ENCODE measurements around the gene TMEM25. TPM values are rescaled to one million over a fixed set of nuclear protein-coding genes. Genes with fewer than 3 reads are reported as not detected.

TMEM25 gene
- total RNA-seq, 1 experiment from 2014 or later: 24.5 TPM

- Histone ChIP-seq H3K9me3 (ENCODE audit: control insufficient read depth, low read depth, low read length) (no peaks in the 10 kb centered on the region), H2AFZ (ENCODE audit: low read length) (no peak within 1 kb of the TSS), H2BK12ac (ENCODE audit: insufficient read length, low read depth, low read length) (no peak within 1 kb of the TSS), H3K56ac (ENCODE audit: insufficient read length, low read depth, low read length) (no peak within 1 kb of the TSS), H3K23me2 (ENCODE audit: insufficient read length, low read depth, low read length, poor library complexity, severe bottlenecking) (peaks cover 10% of the 10 kb centered on the region), H4K20me1 (ENCODE audit: control insufficient read depth, insufficient read depth, insufficient read length) (no peaks in the 10 kb centered on the region), H4K8ac (replicated peaks; ENCODE audit: insufficient read length, low read depth, low read length) (no peak within 1 kb of the TSS), H3K14ac (ENCODE audit: insufficient read depth, low read length) (no peak within 1 kb of the TSS), H3K79me2 (ENCODE audit: insufficient read depth, low read length) (no peaks in the 10 kb centered on the region), H3K18ac (ENCODE audit: insufficient read length, low read depth, low read length) (no peak within 1 kb of the TSS), H4K5ac (ENCODE audit: insufficient read length, low read depth, low read length) (no peak within 1 kb of the TSS), H3K4ac (ENCODE audit: low read depth, low read length) (no peak within 1 kb of the TSS), H3K9ac (ENCODE audit: extremely low read depth, insufficient read length, low read length) (no peak within 1 kb of the TSS), H3K4me1 (ENCODE audit: insufficient read depth, low read length) (no peaks in the 10 kb centered on the region; the same call in 1 of the 2 replicates), H3K27ac (ENCODE audit: insufficient read length, low read depth, low read length) (no peak within 1 kb of the TSS), H2BK5ac (ENCODE audit: insufficient read length, low read length) (no peak within 1 kb of the TSS), H2BK120ac (ENCODE audit: low read depth, low read length, poor library complexity, severe bottlenecking) (no peak within 1 kb of the TSS), H3K23ac (ENCODE audit: insufficient read length, low read depth, low read length) (no peak within 1 kb of the TSS), H3T11ph (ENCODE audit: low read length) (no peak within 1 kb of the TSS), H2AK5ac (ENCODE audit: insufficient read length, low read length) (no peak within 1 kb of the TSS), H3K27me3 (ENCODE audit: insufficient read depth, low read length) (no peaks in the 10 kb centered on the region), H2BK15ac (ENCODE audit: low read depth, low read length) (no peak within 1 kb of the TSS), H3K4me2 (ENCODE audit: insufficient read depth, insufficient read length, low read length) (no peak within 1 kb of the TSS), H4K91ac (ENCODE audit: insufficient read length, low read depth, low read length) (no peak within 1 kb of the TSS), H3K79me1 (ENCODE audit: insufficient read depth, low read depth, low read length, poor library complexity, severe bottlenecking) (no peaks in the 10 kb centered on the region), H2BK20ac (ENCODE audit: low read depth, low read length, poor library complexity, severe bottlenecking) (no peak within 1 kb of the TSS)
- H3K9me3 Mint-ChIP-seq: no peaks in the 10 kb centered on the region
- H3K27me3 Mint-ChIP-seq (ENCODE audit: low read depth): peaks cover 5% of the 10 kb centered on the region; the same call in 1 of the 2 replicates
- peaks cover 8 to 32% (median 26%) of the 10 kb centered on the region in 3 experiments; a peak in 6 of 7 replicates for H3K36me3 Mint-ChIP-seq (ENCODE audit: insufficient read depth in 1 of 3, low read depth in 3 of 3)
- TF ChIP-seq CTCF (conservative IDR thresholded peaks at IDR 0.05): no peak
- H3K4me1 Mint-ChIP-seq: peaks cover 37 to 41% of the 10 kb centered on the region in 2 experiments
- H3K4me3 Mint-ChIP-seq: no peak within 1 kb of the TSS
- WGBS (ENCODE audit: extremely low coverage, insufficient read length, low lambda C conversion rate): no CpG with 5 or more reads among the region's 3 CpGs
- H3K27ac Mint-ChIP-seq: peak within 1 kb of the TSS; percentile 16 to 76 (median 23); a peak in 4 of 7 replicates
- no peak for DNase-seq
Observed at GRCh38 chr11:118527109-118527508, 3.9 kb upstream of the TMEM25 start, which contains the start of gene TTC36. TTC36 (plus strand) TSS chr11:118527474; CDS start chr11:118527495, 21 bp downstream.

All from H9 (cell line).